ENCODE measurements around the gene CATSPERD. TPM values are rescaled to one million over a fixed set of nuclear protein-coding genes. Genes with fewer than 3 reads are reported as not detected.

Gene CATSPERD
- total and polyA plus RNA-seq, 2 of the 4 experiments (the other 2 are of a cell fraction), result not detected

DNA sequence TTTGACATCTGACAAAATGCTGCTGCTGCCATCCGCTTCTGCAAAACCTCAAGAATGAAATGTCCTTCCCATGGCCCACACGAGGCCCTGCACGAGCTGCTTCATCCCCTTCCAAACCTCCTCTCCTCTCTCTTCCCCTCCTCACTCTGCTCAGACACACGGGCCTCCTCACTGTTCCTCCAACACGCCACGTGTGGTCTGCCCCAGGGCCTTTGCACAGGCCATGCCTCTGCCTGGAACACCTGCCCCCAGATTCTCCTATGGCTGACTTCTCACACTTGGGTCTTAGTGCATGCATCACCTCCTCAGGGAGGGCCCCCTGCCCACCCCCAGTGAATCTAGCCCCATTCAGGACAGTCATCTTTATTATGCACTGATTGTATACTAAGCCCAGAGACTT lies 100.3 kb downstream of the CATSPERD start:
- no peak for DNase-seq
- no peaks in the 10 kb centered on the region for H3K36me3 ChIP-seq (ENCODE audit: control insufficient read depth, insufficient read depth, low read length)
- no peak for ATAC-seq (ENCODE audit: low read depth)
- no peak overlapping the region for H2BK15ac ChIP-seq (ENCODE audit: low read depth, low read length)
- no peaks in the 10 kb centered on the region for H3K9me1 ChIP-seq (ENCODE audit: insufficient read depth, low read length)
- peaks cover 5% of the 10 kb centered on the region for H3K4me1 ChIP-seq (ENCODE audit: control insufficient read depth, insufficient read depth, low read length)
- H3K27me3 ChIP-seq (ENCODE audit: control insufficient read depth, insufficient read depth, low read length), result peaks cover 7% of the 10 kb centered on the region; the same call in 1 of the 2 replicates
- H2BK20ac ChIP-seq (ENCODE audit: low read depth, low read length), result no peak overlapping the region
- no peak overlapping the region for H2BK120ac ChIP-seq (ENCODE audit: low read depth, low read length)
- no peak overlapping the region for H3K4ac ChIP-seq (ENCODE audit: low read depth, low read length)
- dilution Hi-C loops (cut with HindIII; ENCODE audit: low sequenced_read_pairs, unreplicated experiment), result no loop called here
- BruUV-seq (replicated peaks), result no TSS peak
- H3K4me3 ChIP-seq (ENCODE audit: insufficient read depth, low read depth, low read length), result no peak overlapping the region
- in situ Hi-C loops (cut with MboI; ENCODE audit: low sequenced_read_pairs), result no loop called here
- H3K56ac ChIP-seq (ENCODE audit: extremely low read depth, insufficient read depth, low read length), result no peak overlapping the region
- intact Hi-C loops (cut with micrococcal nuclease), result no loop called here
- no peak overlapping the region for H3K23ac ChIP-seq (ENCODE audit: low read depth, low read length)
- H3K4me2 ChIP-seq (ENCODE audit: low read depth, low read length), result no peak overlapping the region
- H4K91ac ChIP-seq (ENCODE audit: insufficient read depth, low read depth, low read length), result no peak overlapping the region
- peak overlapping the region; percentile 11 for H2AFZ ChIP-seq (replicated peaks; ENCODE audit: low read length, poor library complexity)
- no peaks in the 10 kb centered on the region; the same call in 1 of the 2 replicates for H4K20me1 ChIP-seq (ENCODE audit: insufficient read depth, low read length)
- no peaks in the 10 kb centered on the region for H3K79me1 ChIP-seq (ENCODE audit: low read depth in 1 of 2, low read length in 2 of 2)
- H3K14ac ChIP-seq (replicated peaks; ENCODE audit: low read depth, low read length), result no peak overlapping the region
- H3K9ac ChIP-seq (ENCODE audit: low read depth, low read length), result no peak overlapping the region
- H4K8ac ChIP-seq (ENCODE audit: low read depth in 2 of 2, low read length in 2 of 2), result no peak overlapping the region
- no peak overlapping the region for H3K18ac ChIP-seq (ENCODE audit: low read depth, low read length)
- no peaks in the 10 kb centered on the region for H3K9me3 ChIP-seq (ENCODE audit: control insufficient read depth, insufficient read depth, low read length)
- H2BK5ac ChIP-seq (ENCODE audit: low read depth, low read length, poor library complexity, severe bottlenecking), result no peak overlapping the region
- no peak overlapping the region for H3K27ac ChIP-seq (ENCODE audit: insufficient read depth, low read length)
- no peak overlapping the region for H4K5ac ChIP-seq (ENCODE audit: low read depth, low read length)
- TF ChIP-seq MXI1 (IDR thresholded peaks at IDR 0.05; ENCODE audit: borderline replicate concordance, low read depth, low read length) (no peak), RFX5 (IDR thresholded peaks at IDR 0.05; ENCODE audit: low read depth, low read length) (no peak)
- H2AK5ac ChIP-seq (ENCODE audit: low read depth, low read length), result no peak overlapping the region
- 44% methylated on average over 6 of the region's 6 CpGs; no CpG with 5 or more reads in 1 of the 2 experiments for WGBS, 2 experiments (ENCODE audit: extremely low coverage in 2 of 2, insufficient read length in 1 of 2)
- CTCF ChIA-PET, result interaction anchor here (0.6 kb wide), 1 partner anchor 20 kb away, joined by 3 read pairs; no protein-coding TSS in a partner anchor
- H2AK9ac ChIP-seq (replicated peaks; ENCODE audit: low read depth, low read length, poor library complexity), result no peak overlapping the region
- POLR2A ChIA-PET (ENCODE audit: unreplicated experiment), result no interaction called here
